Caki2 (cell line): ENCODE measurements around the gene STARD7. TPM values are rescaled to one million over a fixed set of nuclear protein-coding genes. Genes with fewer than 3 reads are reported as not detected.

Source experiments
- DNase-seq: peaks from one replicate; pipeline ENCODE4 v3.0.0-alpha.2; 2015; ENCODE audit warnings: low read depth
- in situ Hi-C: cut with HindIII; loops from 2 replicates; pipeline ENCODE4 v1.10.0; 2016; ENCODE audit warnings: low sequenced_read_pairs, low pct_unique_long_range_greater_than_20kb, mixed read lengths
- total RNA-seq: library from RNA; depleted of rRNA; stranded (reverse); fragments of >200 nt; shearing (Covaris generic); gene quantifications from 2 replicates; pipeline ENCODE4 v1.2.3, GENCODE V29; 2014; ENCODE audit warnings: low replicate concordance

Gene STARD7
- total RNA-seq, 1 experiment from 2014 or later = 156 TPM

- peak; percentile 52 for DNase-seq
- in situ Hi-C loops = no loop called here
These were observed 3.6 kb downstream of the STARD7 start for GRCh38 chr2:96204836-96205624.

- DNase-seq = no peak
- in situ Hi-C loops = no loop called here
These were observed 5.2 kb downstream of the STARD7 start for GRCh38 chr2:96203130-96204028.

GRCh38 chr2:96202152-96202854, 6.3 kb downstream of the STARD7 start:
- DNase-seq = no peak
- in situ Hi-C loops = no loop called here

GRCh38 chr2:96201338-96201737, 7.3 kb downstream of the STARD7 start:
- in situ Hi-C loops = no loop called here
- no peak for DNase-seq

- no peak for DNase-seq
- in situ Hi-C loops = no loop called here
These were observed 9.7 kb downstream of the STARD7 start for GRCh38 chr2:96198921-96199320.

- in situ Hi-C loops = no loop called here
- no peak for DNase-seq
These were observed 10.9 kb downstream of the STARD7 start for GRCh38 chr2:96197546-96198255.

- DNase-seq = peak; percentile 28
- in situ Hi-C loops = no loop called here
These were observed 13.1 kb downstream of the STARD7 start for GRCh38 chr2:96195410-96196066.

GRCh38 chr2:96191937-96192670, 16.5 kb downstream of the STARD7 start:
- no peak for DNase-seq
- in situ Hi-C loops = no loop called here

GRCh38 chr2:96188821-96189526, 19.7 kb downstream of the STARD7 start:
- no peak for DNase-seq

GRCh38 chr2:96186562-96186961, 22.1 kb downstream of the STARD7 start:
- in situ Hi-C loops = no loop called here
- no peak for DNase-seq

More at GRCh38 chr2:96188821-96189526, 19.7 kb downstream of the STARD7 start:
- in situ Hi-C loops = no loop called here

- DNase-seq = no peak
- in situ Hi-C loops = no loop called here
These were observed 23.1 kb downstream of the STARD7 start for GRCh38 chr2:96185516-96185915.

- in situ Hi-C loops = no loop called here
- no peak for DNase-seq
These were observed 23.6 kb downstream of the STARD7 start for GRCh38 chr2:96184989-96185388.

- no peak for DNase-seq
- in situ Hi-C loops = no loop called here
These were observed 24.4 kb downstream of the STARD7 start for GRCh38 chr2:96184188-96184587.

GRCh38 chr2:96181529-96181928, 27.1 kb downstream of the STARD7 start:
- DNase-seq = no peak
- in situ Hi-C loops = no loop called here

GRCh38 chr2:96180521-96180920, 28.1 kb downstream of the STARD7 start:
- in situ Hi-C loops = no loop called here

GRCh38 chr2:96180002-96180401, 28.6 kb downstream of the STARD7 start:
- in situ Hi-C loops = no loop called here
- no peak for DNase-seq

More at GRCh38 chr2:96180521-96180920, 28.1 kb downstream of the STARD7 start:
- DNase-seq = no peak
